ENCODE measurements around the gene ARL3. TPM values are rescaled to one million over a fixed set of nuclear protein-coding genes. Genes with fewer than 3 reads are reported as not detected.

The ARL3 gene
- total and polyA plus RNA-seq, 12 donors: 5.0 to 17.8 (median 13.6) TPM

DNA sequence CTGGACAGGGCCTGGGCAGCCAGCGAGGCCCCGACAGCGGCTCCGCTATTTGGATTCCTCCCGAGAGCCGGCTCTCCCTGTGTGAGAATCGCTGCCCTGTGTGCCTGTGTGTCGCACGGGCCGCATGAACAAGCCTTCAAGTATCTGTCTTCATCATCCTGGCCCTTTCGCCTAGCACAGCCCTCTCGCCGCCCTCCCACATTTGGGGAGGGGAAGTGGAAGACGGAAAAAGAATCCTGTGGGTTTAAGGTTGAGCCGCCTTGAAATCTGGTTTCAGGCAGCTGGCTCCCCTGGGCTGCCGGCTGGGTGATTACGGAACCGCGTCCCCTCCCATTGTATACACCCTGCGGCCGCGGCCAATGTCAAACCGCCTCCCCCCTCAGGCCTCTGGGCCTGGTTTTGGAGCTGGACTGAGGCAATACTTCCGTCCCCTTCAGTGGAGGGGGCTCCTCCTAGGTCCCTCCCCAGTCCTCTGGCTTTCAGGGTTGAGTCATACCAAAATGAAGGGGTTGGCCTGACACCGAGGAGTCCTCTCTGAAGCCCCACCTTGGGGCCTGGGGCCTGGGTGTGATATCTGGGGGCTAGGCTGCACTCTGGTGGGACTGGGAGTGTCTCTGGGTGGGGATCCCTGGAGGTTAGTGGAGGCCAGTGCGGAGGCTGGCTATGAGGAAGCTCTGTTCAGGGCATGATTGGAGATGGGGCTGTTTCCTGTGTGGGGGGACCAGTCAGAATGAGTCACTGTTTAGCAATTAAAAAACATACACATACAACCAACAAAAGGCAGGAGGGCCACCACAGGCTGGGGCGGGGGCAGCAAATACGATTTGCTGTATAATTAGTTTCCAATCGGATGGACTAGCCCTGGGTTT lies 68.2 kb downstream of the ARL3 start:
- 0 to 1% methylated on average over 29 of the region's 29 CpGs for WGBS, 2 donors
- peaks cover 43 to 62% (median 51%) of the 10 kb centered on the region in 9 donors for H3K4me1 ChIP-seq

DNA sequence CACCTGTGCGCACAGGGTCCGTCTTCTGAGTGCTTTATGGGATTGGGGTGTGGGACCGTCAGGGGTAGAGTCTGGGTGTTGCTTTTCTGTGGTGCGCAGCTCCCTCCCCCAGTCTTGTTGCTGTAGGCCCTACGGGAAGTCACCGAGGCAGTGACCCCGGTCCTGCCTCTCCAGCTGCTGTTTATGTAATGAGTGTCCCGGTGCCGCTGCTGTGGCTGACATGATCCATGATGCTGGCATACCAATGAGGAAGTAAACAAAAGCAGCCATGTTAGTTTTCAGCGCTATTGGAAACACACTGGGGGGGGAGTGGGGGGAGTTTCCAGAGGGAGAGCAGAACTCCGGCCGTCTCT lies 68.8 kb downstream of the ARL3 start:
- Histone ChIP-seq H3K27ac (peak overlapping the region; percentile 95 to 100 (median 99)), H3K9me3 (no peaks in the 10 kb centered on the region), H3K4me1 (peaks cover 36 to 56% (median 45%) of the 10 kb centered on the region in 9 donors), H3K27me3 (no peaks in the 10 kb centered on the region), H3K36me3 (peaks cover 0 to 17% (median 0%) of the 10 kb centered on the region in 9 donors), H3K4me3 (peak overlapping the region; percentile 69 to 97 (median 90))
- TF ChIP-seq, protein P1, sequence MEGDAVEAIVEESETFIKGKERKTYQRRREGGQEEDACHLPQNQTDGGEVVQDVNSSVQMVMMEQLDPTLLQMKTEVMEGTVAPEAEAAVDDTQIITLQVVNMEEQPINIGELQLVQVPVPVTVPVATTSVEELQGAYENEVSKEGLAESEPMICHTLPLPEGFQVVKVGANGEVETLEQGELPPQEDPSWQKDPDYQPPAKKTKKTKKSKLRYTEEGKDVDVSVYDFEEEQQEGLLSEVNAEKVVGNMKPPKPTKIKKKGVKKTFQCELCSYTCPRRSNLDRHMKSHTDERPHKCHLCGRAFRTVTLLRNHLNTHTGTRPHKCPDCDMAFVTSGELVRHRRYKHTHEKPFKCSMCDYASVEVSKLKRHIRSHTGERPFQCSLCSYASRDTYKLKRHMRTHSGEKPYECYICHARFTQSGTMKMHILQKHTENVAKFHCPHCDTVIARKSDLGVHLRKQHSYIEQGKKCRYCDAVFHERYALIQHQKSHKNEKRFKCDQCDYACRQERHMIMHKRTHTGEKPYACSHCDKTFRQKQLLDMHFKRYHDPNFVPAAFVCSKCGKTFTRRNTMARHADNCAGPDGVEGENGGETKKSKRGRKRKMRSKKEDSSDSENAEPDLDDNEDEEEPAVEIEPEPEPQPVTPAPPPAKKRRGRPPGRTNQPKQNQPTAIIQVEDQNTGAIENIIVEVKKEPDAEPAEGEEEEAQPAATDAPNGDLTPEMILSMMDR (IDR thresholded peaks at IDR 0.05): no peak
- DNase-seq (peak; percentile 70 to 83), ATAC-seq (peak; percentile 6 to 50 (median 24))
- intact Hi-C loops (cut with DNase I): loop anchor here in 5 of 10 donors (2.0 to 10.0 kb wide), 5 partner anchors 48 to 143 kb away; partner anchors contain the start of genes ARL3 (in 3 of the 5), SFXN2 (in 3 of the 5), ACTR1A (in 1 of the 5) and SUFU (in 1 of the 5)
- 0 to 1% methylated on average over 12 of the region's 12 CpGs for WGBS, 2 donors

More for the DNA sequence above, 68.2 kb downstream of the ARL3 start:
- no peaks in the 10 kb centered on the region for H3K9me3 ChIP-seq
- peak overlapping the region; percentile 95 to 100 (median 99) for H3K27ac ChIP-seq
- DNase-seq (peak; percentile 86 to 90), ATAC-seq (peak; percentile 25 to 69 (median 62))
- peaks cover 0 to 20% (median 0%) of the 10 kb centered on the region in 9 donors for H3K36me3 ChIP-seq
- TF ChIP-seq, protein P1 (IDR thresholded peaks at IDR 0.05): no peak
- H3K4me3 ChIP-seq: peak overlapping the region; percentile 69 to 97 (median 90)
- intact Hi-C loops (cut with DNase I): loop anchor here in 5 of 10 donors (1.0 to 10.0 kb wide), 8 partner anchors 28 to 143 kb away; partner anchors contain the start of genes ARL3 (in 3 of the 5), SFXN2 (in 3 of the 5), ACTR1A (in 2 of the 5) and SUFU (in 2 of the 5)
- no peaks in the 10 kb centered on the region for H3K27me3 ChIP-seq

DNA sequence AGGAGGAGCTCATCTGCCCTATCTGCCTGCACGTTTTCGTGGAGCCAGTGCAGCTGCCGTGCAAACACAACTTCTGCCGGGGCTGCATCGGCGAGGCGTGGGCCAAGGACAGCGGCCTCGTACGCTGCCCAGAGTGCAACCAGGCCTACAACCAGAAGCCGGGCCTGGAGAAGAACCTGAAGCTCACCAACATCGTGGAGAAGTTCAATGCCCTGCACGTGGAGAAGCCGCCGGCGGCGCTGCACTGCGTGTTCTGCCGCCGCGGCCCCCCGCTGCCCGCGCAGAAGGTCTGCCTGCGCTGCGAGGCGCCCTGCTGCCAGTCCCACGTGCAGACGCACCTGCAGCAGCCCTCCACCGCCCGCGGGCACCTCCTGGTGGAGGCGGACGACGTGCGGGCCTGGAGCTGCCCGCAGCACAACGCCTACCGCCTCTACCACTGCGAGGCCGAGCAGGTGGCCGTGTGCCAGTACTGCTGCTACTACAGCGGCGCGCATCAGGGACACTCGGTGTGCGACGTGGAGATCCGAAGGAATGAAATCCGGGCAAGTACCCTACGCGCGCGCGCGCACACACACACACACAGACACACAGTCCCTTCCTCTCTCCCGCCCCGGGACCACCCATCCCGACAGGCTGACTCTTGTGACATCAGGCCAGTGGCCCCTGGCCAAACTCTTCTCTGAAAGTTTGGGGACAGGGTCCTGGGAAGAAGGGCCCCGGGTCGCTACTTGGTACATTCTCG lies 69.4 kb downstream of the ARL3 start:
- ATAC-seq: peak; percentile 3 to 46 (median 21)
- intact Hi-C loops (cut with DNase I): loop anchor here in 5 of 10 donors (2.0 to 10.0 kb wide), 6 partner anchors 48 to 143 kb away; partner anchors contain the start of genes ARL3 (in 3 of the 5), SFXN2 (in 3 of the 5), ACTR1A (in 2 of the 5) and SUFU (in 2 of the 5)
- Histone ChIP-seq H3K9me3 (no peaks in the 10 kb centered on the region), H3K27ac (peak overlapping the region; percentile 95 to 100 (median 99)), H3K4me3 (peak overlapping the region; percentile 69 to 97 (median 90)), H3K4me1 (peaks cover 31 to 50% (median 40%) of the 10 kb centered on the region in 9 donors), H3K27me3 (no peaks in the 10 kb centered on the region), H3K36me3 (peaks cover 0 to 17% (median 0%) of the 10 kb centered on the region in 9 donors)
- DNase-seq: peak; percentile 86 to 88
- TF ChIP-seq, protein P1 (IDR thresholded peaks at IDR 0.05): peak; percentile 49 to 69 (median 57)
- WGBS, 2 donors: 0% methylated on average over 62 of the region's 62 CpGs

All from heart right ventricle (tissue), 16 donors.